RWPE1 (cell line): Measurements from ENCODE around the gene TIMM22.

Experiments used
- CTCF ChIA-PET: fragments of 350-600 bp; sonication (Branson Sonifier 250); formaldehyde crosslinking; extraction: SDS; loops from one replicate; lab custom pipeline; 2021; lab: Yijun Ruan, JAX
- POLR2A ChIA-PET: fragments of 400-600 bp; formaldehyde crosslinking; extraction: SDS; loops from one replicate; lab custom pipeline; 2020; ENCODE audit warnings: antibody characterized with exemption; ENCODE audit not compliant: low non-redundant PET; lab: Yijun Ruan, JAX
- DNase-seq: peaks from one replicate; pipeline ENCODE4 v3.0.0; 2012; ENCODE audit warnings: low spot score
- H3K27ac ChIP-seq: fragments of 450-650 bp; 2 replicates; pipeline ENCODE4 v1.5.1; 2017
- CTCF ChIP-seq: fragments of 450-650 bp; conservative IDR thresholded peaks from 2 replicates; pipeline ENCODE4 v1.5.1; 2017; ENCODE audit warnings: low read depth, mild to moderate bottlenecking

TIMM22 gene

GRCh38 chr17:1000597-1001461, 3.9 kb downstream of the TIMM22 start:
- H3K27ac ChIP-seq = peak overlapping the region; percentile 58
- ChIA-PET POLR2A (no interaction called here), CTCF (interaction anchor here (0.7 to 3.0 kb wide), 2 partner anchors 40 to 55 kb away, joined by 3 to 14 read pairs; no protein-coding TSS in a partner anchor)
- DNase-seq = no peak
- no peak for TF ChIP-seq CTCF

GRCh38 chr17:1001640-1002411, 4.9 kb downstream of the TIMM22 start:
- TF ChIP-seq CTCF = no peak
- DNase-seq = no peak
- ChIA-PET POLR2A (no interaction called here), CTCF (interaction anchor here (1.2 to 3.0 kb wide), 2 partner anchors 54 to 56 kb away, joined by 3 to 14 read pairs; no protein-coding TSS in a partner anchor)
- peak overlapping the region; percentile 58 for H3K27ac ChIP-seq

- no peak for DNase-seq
- no peak for TF ChIP-seq CTCF
- POLR2A ChIA-PET = no interaction called here
- peak overlapping the region; percentile 58; the same call in 1 of the 2 replicates for H3K27ac ChIP-seq
- CTCF ChIA-PET = interaction anchor here (0.6 to 3.0 kb wide), 4 partner anchors 10 to 262 kb away, joined by 3 to 14 read pairs (median 3); no protein-coding TSS in a partner anchor
Observed at GRCh38 chr17:1002412-1002753, 5.5 kb downstream of the TIMM22 start.

GRCh38 chr17:1002771-1003555, 6.0 kb downstream of the TIMM22 start:
- DNase-seq = no peak
- no peak for TF ChIP-seq CTCF
- H3K27ac ChIP-seq = 0 out of 2 replicates have a peak overlapping the region, but pooled peaks have one; percentile 9
- POLR2A ChIA-PET = no interaction called here
- CTCF ChIA-PET = interaction anchor here (0.5 to 3.0 kb wide), 5 partner anchors 10 to 262 kb away, joined by 3 to 14 read pairs (median 3); no protein-coding TSS in a partner anchor

- no peak for DNase-seq
- CTCF ChIA-PET = interaction anchor here (3.0 kb wide), 1 partner anchor 53 kb away, joined by 14 read pairs; no protein-coding TSS in a partner anchor
- TF ChIP-seq CTCF = no peak
- H3K27ac ChIP-seq = peak overlapping the region; percentile 78
- POLR2A ChIA-PET = no interaction called here
Observed at GRCh38 chr17:1003633-1003971, 6.7 kb downstream of the TIMM22 start.
